Transverse colon (tissue), 3 donors: ENCODE data around the gene ZNF653.

Source experiments
- EP300 ChIP-seq: sonication (generic); formaldehyde crosslinking; IDR thresholded peaks from one replicate; pipeline ENCODE4 v1.6.1; 2017; ENCODE audit warnings: antibody characterized with exemption, low read depth
- POLR2A ChIP-seq: fragments of 450-650 bp; IDR thresholded peaks from one replicate; pipeline ENCODE4 v1.6.1; 2016; ENCODE audit warnings: antibody characterized with exemption, mild to moderate bottlenecking, moderate library complexity
- TF ChIP-seq, protein P1 (sequence below), 5 experiments: fragments of 200-600 bp in 3 of 5; fragments of 450-650 bp in 2 of 5; sonication (generic) in 3 of 5; IDR thresholded peaks; 1 replicate in 2 of 5; 2 replicates in 3 of 5; pipeline ENCODE4 v1.5.1; 2016 to 2017; ENCODE audit warnings: antibody characterized with exemption in 5 of 5, inconsistent platforms in 3 of 5, mild to moderate bottlenecking in 2 of 5, moderate library complexity in 1 of 5

DNA sequence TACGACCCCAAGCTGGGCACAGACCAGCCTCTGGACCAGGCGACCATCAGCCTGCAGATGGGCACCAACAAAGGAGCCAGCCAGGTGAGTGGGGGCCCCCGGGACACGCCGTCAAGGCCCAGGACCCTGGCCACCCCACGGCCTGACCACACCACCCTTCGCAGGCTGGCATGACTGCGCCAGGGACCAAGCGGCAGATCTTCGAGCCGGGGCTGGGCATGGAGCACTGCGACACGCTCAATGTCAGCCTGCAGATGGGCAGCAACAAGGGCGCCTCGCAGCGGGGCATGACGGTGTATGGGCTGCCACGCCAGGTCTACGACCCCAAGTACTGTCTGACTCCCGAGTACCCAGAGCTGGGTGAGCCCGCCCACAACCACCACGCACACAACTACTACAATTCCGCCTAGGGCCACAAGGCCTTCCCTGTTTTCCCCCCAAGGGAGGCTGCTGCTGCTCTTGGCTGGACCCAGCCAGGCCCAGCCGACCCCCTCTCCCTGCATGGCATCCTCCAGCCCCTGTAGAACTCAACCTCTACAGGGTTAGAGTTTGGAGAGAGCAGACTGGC is 43.8 kb upstream of the ZNF653 start:
- TF ChIP-seq, protein P1, sequence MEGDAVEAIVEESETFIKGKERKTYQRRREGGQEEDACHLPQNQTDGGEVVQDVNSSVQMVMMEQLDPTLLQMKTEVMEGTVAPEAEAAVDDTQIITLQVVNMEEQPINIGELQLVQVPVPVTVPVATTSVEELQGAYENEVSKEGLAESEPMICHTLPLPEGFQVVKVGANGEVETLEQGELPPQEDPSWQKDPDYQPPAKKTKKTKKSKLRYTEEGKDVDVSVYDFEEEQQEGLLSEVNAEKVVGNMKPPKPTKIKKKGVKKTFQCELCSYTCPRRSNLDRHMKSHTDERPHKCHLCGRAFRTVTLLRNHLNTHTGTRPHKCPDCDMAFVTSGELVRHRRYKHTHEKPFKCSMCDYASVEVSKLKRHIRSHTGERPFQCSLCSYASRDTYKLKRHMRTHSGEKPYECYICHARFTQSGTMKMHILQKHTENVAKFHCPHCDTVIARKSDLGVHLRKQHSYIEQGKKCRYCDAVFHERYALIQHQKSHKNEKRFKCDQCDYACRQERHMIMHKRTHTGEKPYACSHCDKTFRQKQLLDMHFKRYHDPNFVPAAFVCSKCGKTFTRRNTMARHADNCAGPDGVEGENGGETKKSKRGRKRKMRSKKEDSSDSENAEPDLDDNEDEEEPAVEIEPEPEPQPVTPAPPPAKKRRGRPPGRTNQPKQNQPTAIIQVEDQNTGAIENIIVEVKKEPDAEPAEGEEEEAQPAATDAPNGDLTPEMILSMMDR (IDR thresholded peaks at IDR 0.05), result no peak
- no peak for TF ChIP-seq EP300
- no peak for TF ChIP-seq POLR2A
